Endometrium (tissue), 2 donors: ENCODE data around the gene PANX2.

Experiments used
- FAIRE-seq: peaks from 2 replicates; lab custom pipeline; 2012; peaks lifted over from hg19 to GRCh38; lab: Jason Lieb, UNC
- donor health status: control.
- donor health status: control.

Gene PANX2

GRCh38 chr22:50171319-50171964, 911 bp downstream of the PANX2 start:
- no peak for FAIRE-seq

GRCh38 chr22:50171965-50172421, 1.5 kb downstream of the PANX2 start:
- FAIRE-seq, result no peak

GRCh38 chr22:50173311-50173982, 2.9 kb downstream of the PANX2 start:
- FAIRE-seq, result no peak

- no peak for FAIRE-seq
Observed at GRCh38 chr22:50173983-50174355, 3.4 kb downstream of the PANX2 start.

- no peak for FAIRE-seq
Observed at GRCh38 chr22:50174382-50175190, 4.1 kb downstream of the PANX2 start.

GRCh38 chr22:50175191-50175461, 4.6 kb downstream of the PANX2 start:
- no peak for FAIRE-seq

- FAIRE-seq, result no peak
Observed at GRCh38 chr22:50175921-50176849, 5.7 kb downstream of the PANX2 start.

- no peak for FAIRE-seq
Observed at GRCh38 chr22:50176850-50177536, 6.5 kb downstream of the PANX2 start.

GRCh38 chr22:50177537-50178470, 7.3 kb downstream of the PANX2 start:
- no peak for FAIRE-seq

- FAIRE-seq, result no peak
Observed at GRCh38 chr22:50178471-50178864, 7.9 kb downstream of the PANX2 start.

- FAIRE-seq, result no peak
Observed at GRCh38 chr22:50178871-50179869, 8.6 kb downstream of the PANX2 start.

- no peak for FAIRE-seq
Observed at GRCh38 chr22:50179937-50180726, 9.6 kb downstream of the PANX2 start.

GRCh38 chr22:50180727-50181521, 10.4 kb downstream of the PANX2 start:
- FAIRE-seq, result no peak

GRCh38 chr22:50182176-50183081, 11.9 kb downstream of the PANX2 start:
- no peak for FAIRE-seq

- no peak for FAIRE-seq
Observed at GRCh38 chr22:50183141-50183971, 12.8 kb downstream of the PANX2 start.
